Sigmoid colon (tissue), 7 donors: ENCODE results near the gene HIF1AN. TPM values are rescaled to one million over a fixed set of nuclear protein-coding genes. Genes with fewer than 3 reads are reported as not detected.

Experiments
- DNase-seq: peaks from one replicate; pipeline ENCODE4 v3.0.0-alpha.2; 2019
- H3K27ac ChIP-seq, 4 donors: fragments of 200-600 bp; sonication (generic); one replicate each; pipeline ENCODE4 v1.5.1; 2016 to 2019; ENCODE audit warnings: mild to moderate bottlenecking in 1 of 4
- H3K27me3 ChIP-seq, 3 donors: fragments of 200-600 bp; sonication (generic); one replicate each; pipeline ENCODE4 v1.5.1; 2019; ENCODE audit warnings: mild to moderate bottlenecking in 1 of 3
- H3K36me3 ChIP-seq, 4 donors: fragments of 200-600 bp; sonication (generic); one replicate each; pipeline ENCODE4 v1.5.1; 2016 to 2019
- H3K4me1 ChIP-seq, 4 donors: fragments of 200-600 bp; sonication (generic); one replicate each; pipeline ENCODE4 v1.5.1; 2017 to 2019
- H3K4me3 ChIP-seq, 4 donors: fragments of 200-600 bp; sonication (generic); one replicate each; pipeline ENCODE4 v1.5.1; 2017 to 2019; ENCODE audit warnings: mild to moderate bottlenecking in 2 of 4, moderate library complexity in 1 of 4
- H3K9me3 ChIP-seq, 4 donors: fragments of 200-600 bp in 3 of 4; sonication (generic) in 3 of 4; one replicate each; pipeline versions ENCODE4 v1.5.1 to v1.6.1; 2013 to 2019
- EP300 ChIP-seq, 4 donors: sonication (generic); formaldehyde crosslinking; IDR thresholded peaks; one replicate each; pipeline ENCODE4 v1.6.1; 2017; ENCODE audit warnings: antibody characterized with exemption in 4 of 4
- POLR2A ChIP-seq, 2 donors: fragments of 450-650 bp; IDR thresholded peaks; one replicate each; pipeline ENCODE4 v1.6.1; 2016; ENCODE audit warnings: antibody characterized with exemption in 2 of 2, mild to moderate bottlenecking in 2 of 2, moderate library complexity in 2 of 2
- POLR2AphosphoS5 ChIP-seq, 4 donors: sonication (generic); formaldehyde crosslinking; IDR thresholded peaks; one replicate each; pipeline ENCODE4 v1.6.1; 2017; ENCODE audit warnings: antibody characterized with exemption in 4 of 4
- WGBS, 2 donors: extraction: QIAGEN DNeasy Blood & Tissue Kit; methylation state at CpG; one replicate each; pipeline ENCODE4 v1.1.7; 2013; 5-methylcytosine and 5-hydroxymethylcytosine counted together
- intact Hi-C: fragments of 100-400 bp; cut with DNase I; formaldehyde crosslinking; loops from one replicate; pipeline ENCODE4 v1.15.1; 2023
- polyA plus RNA-seq, 3 donors: library from polyadenylated mRNA; stranded (reverse); fragments of 200-250 nt; gene quantifications; one replicate each; pipeline ENCODE4 v1.2.3, GENCODE V29; 2013
- total RNA-seq, 4 donors: library from RNA; depleted of rRNA; stranded (reverse); fragments of >200 nt; gene quantifications; one replicate each; pipeline ENCODE4 v1.1.0, GENCODE V29; 2016
- TF ChIP-seq, protein P1 (sequence below), 4 experiments: fragments of 450-650 bp in 3 of 4; fragments of 200-600 bp in 1 of 4; IDR thresholded peaks; one replicate each; pipeline ENCODE4 v1.5.1; 2016 to 2019; ENCODE audit warnings: antibody characterized with exemption in 4 of 4, mild to moderate bottlenecking in 3 of 4, moderate library complexity in 2 of 4
- donor health status: healthy with polysubstance abuse.
- donor health status: Bipolar disorder and iron deficiency.
- donor health status: healthy.

HIF1AN gene
- total and polyA plus RNA-seq, 7 donors, result 4.2 to 23.8 (median 13.2) TPM

DNA sequence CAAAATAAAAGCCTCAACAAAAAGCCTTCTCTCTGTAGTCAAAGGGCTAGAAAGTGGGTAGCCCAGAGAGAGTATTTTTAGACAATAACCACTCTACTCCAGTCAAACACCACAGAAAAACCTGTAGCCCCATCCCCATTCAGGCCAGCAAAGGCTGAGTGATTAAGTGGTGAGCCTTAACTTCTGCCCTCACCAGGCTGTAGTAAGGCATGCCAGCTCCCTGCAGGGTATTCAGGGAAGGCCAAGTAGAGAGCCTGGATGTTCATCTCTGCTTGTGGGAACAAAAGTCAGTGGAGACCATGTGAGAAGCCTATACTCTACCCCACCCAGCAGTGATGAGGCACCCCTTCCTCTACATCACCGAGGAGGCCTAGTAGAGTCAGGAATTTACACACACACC is 51.2 kb downstream of the HIF1AN start:
- Histone ChIP-seq H3K36me3 (no peaks in the 10 kb centered on the region), H3K4me1 (no peaks in the 10 kb centered on the region), H3K27me3 (peaks cover 0 to 37% (median 4%) of the 10 kb centered on the region in 3 donors), H3K27ac (no peak overlapping the region), H3K9me3 (peaks cover 0 to 5% (median 0%) of the 10 kb centered on the region in 4 donors), H3K4me3 (no peak overlapping the region)
- TF ChIP-seq POLR2AphosphoS5 (IDR thresholded peaks at IDR 0.05) (no peak), EP300 (IDR thresholded peaks at IDR 0.05) (no peak), POLR2A (IDR thresholded peaks at IDR 0.05) (no peak)
- TF ChIP-seq, protein P1, sequence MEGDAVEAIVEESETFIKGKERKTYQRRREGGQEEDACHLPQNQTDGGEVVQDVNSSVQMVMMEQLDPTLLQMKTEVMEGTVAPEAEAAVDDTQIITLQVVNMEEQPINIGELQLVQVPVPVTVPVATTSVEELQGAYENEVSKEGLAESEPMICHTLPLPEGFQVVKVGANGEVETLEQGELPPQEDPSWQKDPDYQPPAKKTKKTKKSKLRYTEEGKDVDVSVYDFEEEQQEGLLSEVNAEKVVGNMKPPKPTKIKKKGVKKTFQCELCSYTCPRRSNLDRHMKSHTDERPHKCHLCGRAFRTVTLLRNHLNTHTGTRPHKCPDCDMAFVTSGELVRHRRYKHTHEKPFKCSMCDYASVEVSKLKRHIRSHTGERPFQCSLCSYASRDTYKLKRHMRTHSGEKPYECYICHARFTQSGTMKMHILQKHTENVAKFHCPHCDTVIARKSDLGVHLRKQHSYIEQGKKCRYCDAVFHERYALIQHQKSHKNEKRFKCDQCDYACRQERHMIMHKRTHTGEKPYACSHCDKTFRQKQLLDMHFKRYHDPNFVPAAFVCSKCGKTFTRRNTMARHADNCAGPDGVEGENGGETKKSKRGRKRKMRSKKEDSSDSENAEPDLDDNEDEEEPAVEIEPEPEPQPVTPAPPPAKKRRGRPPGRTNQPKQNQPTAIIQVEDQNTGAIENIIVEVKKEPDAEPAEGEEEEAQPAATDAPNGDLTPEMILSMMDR (IDR thresholded peaks at IDR 0.05), result no peak
- 47 to 70% methylated on average over 1 of the region's 1 CpG for whole genome bisulfite sequencing, 2 donors
- intact Hi-C loops, result no loop called here
- no peak for DNase-seq

DNA sequence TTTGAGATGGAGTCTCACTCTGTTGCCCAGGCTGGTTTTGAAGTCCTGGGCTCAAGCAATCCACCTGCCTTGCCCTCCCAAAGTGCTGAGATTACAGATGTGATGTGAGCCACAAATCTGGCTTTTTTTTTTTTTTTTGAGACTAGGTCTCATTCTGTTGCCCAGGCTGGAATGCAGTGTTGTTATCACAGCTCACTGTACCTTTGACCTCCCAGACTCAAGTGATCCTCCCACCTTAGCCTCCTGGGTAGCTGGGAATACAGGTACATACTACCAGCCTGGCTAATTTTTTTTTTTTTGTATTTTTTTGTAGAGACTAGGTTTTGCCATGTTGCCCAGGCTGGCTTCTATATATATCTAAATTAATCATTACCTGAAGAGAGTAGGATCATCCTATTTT is 62.4 kb downstream of the HIF1AN start:
- H3K4me1 ChIP-seq, result no peaks in the 10 kb centered on the region
- no peaks in the 10 kb centered on the region for H3K9me3 ChIP-seq
- H3K4me3 ChIP-seq, result no peak overlapping the region
- peaks cover 0 to 37% (median 0%) of the 10 kb centered on the region in 3 donors for H3K27me3 ChIP-seq
- DNase-seq, result no peak
- TF ChIP-seq POLR2AphosphoS5 (IDR thresholded peaks at IDR 0.05), result no peak
- no peak for TF ChIP-seq POLR2A (IDR thresholded peaks at IDR 0.05)
- intact Hi-C loops, result no loop called here
- no peaks in the 10 kb centered on the region for H3K36me3 ChIP-seq
- no peak overlapping the region for H3K27ac ChIP-seq

DNA sequence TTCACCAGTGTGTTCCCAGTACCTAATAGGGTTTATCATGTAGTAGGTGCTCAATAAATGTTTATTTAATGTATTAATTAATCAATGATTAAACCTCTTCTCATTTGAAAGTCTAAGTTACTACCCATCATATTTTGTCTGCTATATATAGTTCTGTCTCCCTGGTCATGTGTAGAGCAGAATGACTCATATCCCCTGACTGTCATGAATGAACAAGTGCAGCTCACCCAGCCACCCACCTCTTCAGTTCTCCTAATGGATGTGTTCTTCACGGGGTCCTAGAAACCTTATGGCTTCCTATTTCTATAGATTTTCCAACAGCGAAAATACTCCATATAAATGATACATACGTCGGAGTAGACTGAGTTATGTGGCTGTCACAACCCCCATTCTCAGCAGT is 64.5 kb downstream of the HIF1AN start:
- no peaks in the 10 kb centered on the region for H3K36me3 ChIP-seq
- H3K4me3 ChIP-seq, result no peak overlapping the region
- TF ChIP-seq, protein P1 (IDR thresholded peaks at IDR 0.05), result no peak
- TF ChIP-seq POLR2AphosphoS5 (IDR thresholded peaks at IDR 0.05) (no peak), EP300 (IDR thresholded peaks at IDR 0.05) (no peak), POLR2A (IDR thresholded peaks at IDR 0.05) (no peak)
- H3K4me1 ChIP-seq, result no peaks in the 10 kb centered on the region
- H3K9me3 ChIP-seq, result peaks cover 0 to 4% (median 0%) of the 10 kb centered on the region in 4 donors
- H3K27ac ChIP-seq, result no peak overlapping the region
- DNase-seq, result no peak
- H3K27me3 ChIP-seq, result peaks cover 0 to 48% (median 0%) of the 10 kb centered on the region in 3 donors
- WGBS, 2 donors, result 91% methylated on average over 4 of the region's 4 CpGs
- intact Hi-C loops, result no loop called here

DNA sequence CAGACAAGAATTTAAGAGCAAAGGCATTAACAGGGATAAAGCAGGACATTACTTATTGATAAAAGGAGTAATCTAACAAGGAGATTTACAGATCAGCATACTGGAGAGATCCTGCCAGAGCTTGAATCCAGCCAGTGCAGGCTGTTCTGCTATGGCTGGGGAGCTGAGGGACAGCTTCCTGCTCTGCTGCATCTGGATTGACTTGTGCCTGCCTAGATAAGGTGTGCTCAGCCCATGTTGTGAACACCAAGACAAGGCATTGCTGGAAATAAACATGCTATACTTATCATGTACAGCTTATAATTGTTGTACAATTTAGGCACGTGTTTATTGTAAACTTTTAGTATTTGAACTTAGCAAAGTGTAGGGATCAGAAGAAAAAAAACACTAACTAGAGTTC is 71.7 kb downstream of the HIF1AN start:
- H3K27ac ChIP-seq, result no peak overlapping the region
- no peak for TF ChIP-seq POLR2AphosphoS5 (IDR thresholded peaks at IDR 0.05)
- TF ChIP-seq, protein P1 (IDR thresholded peaks at IDR 0.05), result no peak
- no peak for TF ChIP-seq EP300 (IDR thresholded peaks at IDR 0.05)
- no peak for TF ChIP-seq POLR2A (IDR thresholded peaks at IDR 0.05)

More for the DNA sequence above, 71.7 kb downstream of the HIF1AN start:
- WGBS, 2 donors, result 33 to 54% methylated on average over 1 of the region's 1 CpG
- no peak for DNase-seq
- Histone ChIP-seq H3K9me3 (peaks cover 0 to 12% (median 0%) of the 10 kb centered on the region in 4 donors), H3K27me3 (peaks cover 0 to 17% (median 0%) of the 10 kb centered on the region in 3 donors), H3K4me1 (no peaks in the 10 kb centered on the region), H3K4me3 (no peak overlapping the region), H3K36me3 (no peaks in the 10 kb centered on the region)
- intact Hi-C loops, result no loop called here

Other genes with a start within 250 kb of the HIF1AN start
- gene BLOC1S2, start 249.3 kb upstream of the HIF1AN start, total RNA-seq, result 10 to 100 TPM; 12.1 to 23.9 (median 18.3) TPM
- gene BLOC1S2, start 249.3 kb upstream of the HIF1AN start, polyA plus RNA-seq, result 10 to 100 TPM; 36.6 to 55.0 (median 51.1) TPM
- not detected for gene PKD2L1, start 205.7 kb upstream of the HIF1AN start, total RNA-seq
- gene PKD2L1, start 205.7 kb upstream of the HIF1AN start, polyA plus RNA-seq, result 1 to 10 TPM in 1 of 3 donors, under 1 TPM in 2; 0.31 to 4.2 (median 0.60) TPM
- gene SCD, start 188.7 kb upstream of the HIF1AN start, total RNA-seq, result 10 to 100 TPM in 3 of 4 donors, 1 to 10 TPM in 1; 4.8 to 28.5 (median 12.5) TPM
- 100 to 1,000 TPM in 1 of 3 donors, 10 to 100 TPM in 1, 1 to 10 TPM in 1; 4.2 to 199 (median 15.7) TPM for gene SCD, start 188.7 kb upstream of the HIF1AN start, polyA plus RNA-seq
- not detected for gene WNT8B, start 72.9 kb upstream of the HIF1AN start, total RNA-seq
- gene WNT8B, start 72.9 kb upstream of the HIF1AN start, polyA plus RNA-seq, result under 1 TPM in 1 of 3 donors, not detected in 2; 0.06 TPM
- gene SEC31B, start 16.1 kb upstream of the HIF1AN start, total RNA-seq, result 10 to 100 TPM in 1 of 4 donors, 1 to 10 TPM in 3; 3.9 to 19.4 (median 6.4) TPM
- 10 to 100 TPM in 1 of 3 donors, under 1 TPM in 2; 0.60 to 10.1 (median 0.92) TPM for gene SEC31B, start 16.1 kb upstream of the HIF1AN start, polyA plus RNA-seq
- gene NDUFB8, start 6.1 kb upstream of the HIF1AN start, total RNA-seq, result 100 to 1,000 TPM; 232 to 449 (median 299) TPM
- gene NDUFB8, start 6.1 kb upstream of the HIF1AN start, polyA plus RNA-seq, result 100 to 1,000 TPM; 359 to 419 (median 391) TPM
- not detected for gene PAX2, start 209.6 kb downstream of the HIF1AN start, total RNA-seq
- gene PAX2, start 209.6 kb downstream of the HIF1AN start, polyA plus RNA-seq, result not detected